Iris pigment epithelial cell (primary cell): ENCODE measurements around the gene H1-8.
A peak's percentile ranks its signal among the peaks of the same experiment; 100 is the strongest.

Source experiments
- DNase-seq: peaks from one replicate; pipeline ENCODE4 v3.0.0-alpha.2; 2011; ENCODE audit warnings: low read depth

H1-8 gene

DNA sequence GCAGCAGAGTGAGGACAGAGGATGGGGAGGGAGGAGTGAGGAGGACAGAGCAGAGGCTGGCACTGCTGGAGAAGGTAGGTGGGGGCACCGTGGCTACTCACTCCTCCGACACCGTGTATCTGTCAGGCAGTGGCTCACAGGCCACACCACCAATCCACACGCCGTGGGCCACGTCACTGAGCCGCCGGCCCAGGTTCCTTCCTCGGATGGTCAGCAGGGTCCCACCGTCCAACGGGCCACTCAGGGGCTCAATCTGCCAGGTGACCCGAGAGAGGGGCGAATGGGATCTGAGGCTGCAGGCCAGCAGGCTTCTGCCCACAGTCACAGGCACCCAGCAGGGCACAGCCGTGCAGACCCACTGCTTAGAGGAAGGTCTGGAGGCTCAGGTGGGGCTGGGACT is 30.5 kb downstream of the H1-8 start:
- DNase-seq = no peak

DNA sequence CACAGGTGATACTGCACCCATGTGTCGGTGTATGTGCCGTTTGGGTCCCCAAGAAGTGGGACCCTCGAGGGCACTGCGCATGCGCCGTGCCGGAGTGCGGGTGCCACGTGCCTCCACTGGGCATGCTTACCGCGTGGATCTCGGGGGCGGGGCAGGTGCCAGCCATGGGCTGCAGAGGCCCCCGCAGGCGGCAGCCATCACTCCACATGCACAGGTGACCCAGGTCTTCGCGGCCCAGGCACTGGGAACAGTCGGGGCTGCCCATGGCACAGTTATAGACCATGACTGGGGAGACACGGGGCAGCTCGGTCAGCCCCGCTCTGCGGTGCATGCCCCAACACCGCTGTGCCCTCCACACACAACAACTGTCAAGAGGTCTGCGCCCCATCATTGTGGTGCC is 31.2 kb downstream of the H1-8 start:
- no peak for DNase-seq

DNA sequence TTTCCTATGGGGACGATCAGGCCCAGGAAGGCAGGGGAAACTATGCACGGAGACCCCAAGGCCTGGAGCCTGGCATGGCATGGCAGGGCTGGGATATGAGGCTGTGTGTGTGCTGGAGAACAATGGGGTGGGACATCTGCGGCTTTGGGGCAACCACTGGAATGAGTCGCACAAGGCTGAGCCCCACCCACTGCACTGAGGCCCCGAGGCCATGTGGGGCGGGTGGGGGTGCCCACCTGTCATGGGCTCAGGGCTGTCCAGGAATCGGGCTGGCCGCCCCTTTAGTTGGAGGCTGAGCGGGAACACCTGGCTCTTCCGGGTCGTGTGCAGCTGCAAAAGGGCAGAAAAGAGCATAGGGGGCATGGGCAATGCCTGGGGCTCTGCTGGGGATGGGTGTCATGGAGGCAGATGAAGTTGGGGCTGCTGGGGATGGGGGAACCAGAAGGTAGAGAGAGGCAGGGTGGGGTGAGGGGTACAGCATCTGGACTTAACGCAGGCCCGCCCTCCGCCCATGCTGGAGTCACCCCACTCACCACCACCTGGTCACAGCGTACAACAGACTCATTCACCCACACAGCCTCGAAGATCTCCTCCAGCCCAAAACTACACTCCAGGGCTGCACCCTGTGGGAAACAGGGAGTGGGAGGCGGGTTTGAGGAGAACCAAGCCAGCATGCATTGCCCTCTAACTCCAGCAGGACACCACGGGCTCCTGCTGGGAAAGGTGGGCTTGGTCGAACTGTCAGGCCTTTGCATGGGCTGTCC is 32.4 kb downstream of the H1-8 start:
- DNase-seq = no peak

DNA sequence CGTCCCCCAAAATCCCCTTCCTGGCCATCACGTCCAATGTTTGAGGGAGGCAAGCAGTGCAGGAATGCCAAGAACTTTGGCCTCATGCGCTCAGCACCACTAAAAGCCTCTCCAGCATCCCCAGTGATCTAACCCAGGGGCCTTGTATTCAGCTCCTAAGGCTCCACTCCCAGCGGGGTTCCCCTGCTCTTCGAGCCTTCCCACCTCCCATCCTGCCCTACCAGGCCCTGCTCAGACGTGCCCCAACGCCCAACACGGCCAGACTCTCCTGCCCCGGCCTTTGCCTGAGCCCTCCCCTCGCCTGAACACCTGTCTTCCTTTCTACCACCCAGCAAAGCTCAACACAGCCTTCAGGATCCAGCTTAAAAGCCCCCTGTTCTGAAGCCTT is 33.0 kb downstream of the H1-8 start:
- no peak for DNase-seq

DNA sequence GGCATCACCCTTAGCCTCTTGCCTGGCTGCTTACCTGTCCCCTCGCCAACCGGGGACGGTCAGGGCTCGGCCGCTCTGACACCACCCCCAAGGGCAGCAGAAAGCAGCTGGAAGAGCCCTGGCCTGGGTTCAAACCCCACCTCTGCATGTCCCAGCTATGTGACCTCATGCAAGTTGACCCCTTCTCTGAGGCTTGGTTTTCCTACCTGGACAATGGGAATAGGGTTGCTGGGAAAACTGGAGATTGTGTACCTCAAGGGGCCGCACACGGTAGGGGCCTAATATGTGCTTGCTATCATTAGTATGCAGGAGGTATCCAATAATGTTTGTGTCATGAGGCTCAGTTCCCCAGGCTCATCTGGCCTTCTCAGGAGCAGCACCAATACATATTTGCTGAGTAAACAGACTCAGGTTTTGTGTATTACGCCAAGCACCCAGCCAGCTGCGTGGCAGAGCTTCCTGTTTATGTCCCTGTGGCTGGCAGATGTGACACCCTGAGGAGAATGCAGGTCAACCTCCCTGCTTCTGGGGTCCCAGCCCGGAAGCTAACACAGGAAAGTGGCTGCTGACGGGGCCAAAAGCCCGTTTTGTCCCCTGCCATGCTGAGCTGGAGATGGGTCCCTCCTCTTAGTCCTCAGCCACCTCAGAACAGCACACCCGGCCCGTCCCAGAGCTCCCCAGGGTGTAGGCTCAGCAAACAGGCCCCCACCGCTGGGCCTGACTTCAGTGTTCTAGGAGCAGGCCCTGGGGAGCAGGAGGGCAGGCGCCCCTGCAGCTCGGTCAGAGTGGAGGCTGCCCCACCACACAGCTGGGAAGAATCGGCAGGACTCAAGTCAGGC is 33.8 kb downstream of the H1-8 start:
- DNase-seq = no peak

DNA sequence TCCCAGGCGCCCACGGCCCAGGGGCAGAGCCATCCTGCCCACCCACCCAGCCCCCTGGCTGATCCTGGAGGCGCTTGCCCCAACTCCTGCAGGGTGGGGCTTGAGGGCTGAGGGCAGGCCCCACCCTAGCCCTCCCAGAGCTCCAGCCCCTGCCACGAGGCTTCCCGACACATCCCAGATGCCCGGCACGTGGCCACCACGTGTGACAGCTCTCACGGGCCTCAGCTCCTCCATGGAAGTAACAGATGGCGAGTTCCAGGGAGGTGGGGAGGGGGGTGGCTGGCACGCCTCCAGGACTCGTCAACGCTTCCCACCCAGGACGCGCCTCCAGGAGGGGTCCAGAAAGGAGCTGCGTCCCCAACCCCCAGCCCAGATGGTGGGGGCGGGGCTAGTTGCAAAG is 34.4 kb downstream of the H1-8 start:
- DNase-seq = no peak

DNA sequence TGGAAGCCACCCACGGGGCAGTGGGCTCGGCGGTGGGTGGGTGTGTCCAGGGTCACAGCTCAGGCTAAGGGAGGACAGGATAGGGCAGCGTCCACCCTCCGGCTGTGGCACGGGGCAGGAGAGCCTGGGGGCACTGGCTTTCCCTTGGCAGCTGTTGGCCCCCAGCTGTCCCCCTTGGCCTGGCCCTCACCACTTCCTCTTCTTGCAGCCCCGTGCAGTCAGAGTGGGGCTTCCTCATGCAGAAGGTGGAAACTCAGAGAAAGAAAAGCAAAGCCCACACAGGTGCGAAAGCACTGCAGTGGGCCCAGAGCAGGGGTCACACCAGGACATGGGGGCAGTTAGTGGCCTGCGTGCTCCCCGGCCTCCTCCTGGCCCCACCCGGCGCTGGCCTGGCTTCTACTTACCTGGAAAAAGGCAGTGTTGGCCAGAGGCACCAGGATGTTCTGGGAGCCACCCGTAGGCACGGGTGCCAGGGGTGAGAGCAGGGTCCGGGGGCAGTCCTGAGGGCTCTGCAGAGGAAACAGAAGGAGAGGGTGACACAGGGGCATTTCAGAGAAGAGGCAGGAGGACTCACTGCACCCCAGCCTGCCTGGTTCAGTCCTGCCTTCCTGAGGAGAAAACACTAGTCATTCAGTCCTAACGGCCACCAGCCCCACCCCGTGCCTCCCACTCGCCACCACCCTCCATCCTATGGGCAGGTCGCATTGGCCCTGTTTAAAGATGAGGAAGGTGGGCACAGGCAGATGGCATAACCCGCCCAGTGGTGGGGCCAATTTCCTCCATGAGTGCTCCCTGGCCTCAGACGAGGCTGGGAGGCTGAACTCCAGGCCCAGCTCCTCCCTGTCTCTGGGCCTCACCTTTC is 35.2 kb downstream of the H1-8 start:
- DNase-seq = no peak

DNA sequence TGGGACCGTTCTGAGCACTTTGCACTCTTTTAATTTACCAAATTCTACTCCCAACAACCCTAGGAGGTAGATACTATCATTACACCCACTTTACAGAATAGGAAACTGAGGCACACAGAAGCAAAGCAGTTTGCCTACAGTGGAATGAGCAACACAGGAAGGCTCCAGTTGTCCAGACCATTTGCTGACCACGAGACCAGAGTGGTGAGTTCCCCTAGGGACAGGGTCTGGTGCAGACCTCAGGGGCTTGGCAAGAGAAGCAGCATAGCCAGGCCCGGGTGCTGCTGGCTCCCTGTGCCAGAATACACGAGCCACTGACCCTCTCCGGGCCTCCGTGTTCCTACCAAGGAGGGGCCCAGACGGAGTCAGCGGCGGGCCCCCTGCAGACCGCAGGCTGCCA is 37.0 kb downstream of the H1-8 start:
- DNase-seq = no peak

DNA sequence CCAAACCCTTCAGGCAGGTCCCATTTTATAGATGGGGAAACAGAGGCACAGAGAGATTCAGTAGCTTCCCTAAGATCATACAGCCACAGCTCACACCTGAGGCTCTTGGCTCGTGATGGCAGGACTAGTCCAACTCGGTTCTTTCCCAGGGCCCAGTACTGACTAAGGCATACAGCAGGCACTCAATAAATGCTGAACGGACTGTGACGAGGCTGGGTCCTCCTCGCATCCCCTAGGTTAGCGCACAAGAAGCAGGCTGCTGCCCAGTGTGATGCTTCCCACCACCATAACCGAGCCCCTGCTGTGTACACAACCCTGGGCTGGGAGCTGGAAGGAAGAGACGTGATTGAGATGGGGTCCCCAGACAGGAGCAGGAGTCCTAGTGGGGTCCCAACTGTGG is 38.6 kb downstream of the H1-8 start:
- no peak for DNase-seq

DNA sequence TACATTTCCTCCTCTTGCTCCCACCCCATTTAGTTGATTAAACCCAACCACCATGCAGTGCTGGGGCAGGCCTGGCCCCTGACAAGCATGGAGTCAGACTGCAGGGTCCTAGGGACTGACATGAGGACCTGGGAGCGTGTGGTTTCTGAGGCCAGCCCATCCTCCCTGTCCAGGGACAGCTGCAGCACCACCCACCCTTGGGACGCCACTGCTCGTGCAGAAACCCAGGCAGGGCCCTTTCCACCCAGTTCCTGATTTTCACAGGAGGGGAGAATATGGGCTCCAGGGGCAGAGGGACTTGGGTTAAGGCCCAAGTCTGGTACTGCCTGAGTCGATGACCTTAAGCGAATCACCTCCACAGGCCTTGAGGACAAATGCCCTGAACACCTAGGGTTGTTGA is 39.8 kb downstream of the H1-8 start:
- no peak for DNase-seq

DNA sequence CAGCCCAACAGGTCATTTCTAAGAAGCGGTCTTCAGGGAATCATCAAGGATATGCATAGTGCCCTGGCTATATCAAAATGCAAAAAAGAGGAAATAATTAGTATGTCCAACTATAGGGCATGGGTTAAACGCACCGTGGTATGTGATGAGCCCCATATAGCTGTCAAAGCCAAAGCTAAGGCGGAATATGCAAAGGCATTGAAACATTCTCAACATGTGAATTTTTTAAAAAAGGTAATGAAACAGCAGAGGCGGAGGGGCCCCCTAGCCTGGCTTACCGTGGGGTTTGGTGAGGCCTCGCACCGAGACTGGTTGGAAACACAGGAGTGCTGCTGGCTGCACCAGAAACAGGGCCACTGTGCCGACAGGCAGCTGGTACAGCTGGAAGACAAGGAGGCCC is 40.3 kb downstream of the H1-8 start:
- no peak for DNase-seq

DNA sequence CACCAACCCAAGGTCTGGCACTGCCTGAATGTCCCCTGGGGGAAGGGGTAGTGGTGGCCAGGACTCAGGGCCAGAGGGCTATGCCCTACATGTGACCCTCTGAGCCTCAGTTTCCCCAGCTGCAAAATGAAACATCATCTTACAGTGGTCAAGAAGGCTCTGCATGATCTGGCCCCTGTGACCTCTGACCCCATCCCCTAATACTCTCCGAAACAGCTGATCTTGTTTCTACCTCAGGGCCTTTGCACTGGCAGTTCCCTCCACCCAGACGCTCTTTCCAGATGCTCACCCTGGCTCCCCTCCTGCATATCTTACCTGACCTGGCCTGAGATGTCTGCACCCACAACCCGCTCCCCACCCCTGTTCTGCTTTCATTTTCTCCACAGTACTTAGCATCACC is 41.7 kb downstream of the H1-8 start:
- DNase-seq = no peak

DNA sequence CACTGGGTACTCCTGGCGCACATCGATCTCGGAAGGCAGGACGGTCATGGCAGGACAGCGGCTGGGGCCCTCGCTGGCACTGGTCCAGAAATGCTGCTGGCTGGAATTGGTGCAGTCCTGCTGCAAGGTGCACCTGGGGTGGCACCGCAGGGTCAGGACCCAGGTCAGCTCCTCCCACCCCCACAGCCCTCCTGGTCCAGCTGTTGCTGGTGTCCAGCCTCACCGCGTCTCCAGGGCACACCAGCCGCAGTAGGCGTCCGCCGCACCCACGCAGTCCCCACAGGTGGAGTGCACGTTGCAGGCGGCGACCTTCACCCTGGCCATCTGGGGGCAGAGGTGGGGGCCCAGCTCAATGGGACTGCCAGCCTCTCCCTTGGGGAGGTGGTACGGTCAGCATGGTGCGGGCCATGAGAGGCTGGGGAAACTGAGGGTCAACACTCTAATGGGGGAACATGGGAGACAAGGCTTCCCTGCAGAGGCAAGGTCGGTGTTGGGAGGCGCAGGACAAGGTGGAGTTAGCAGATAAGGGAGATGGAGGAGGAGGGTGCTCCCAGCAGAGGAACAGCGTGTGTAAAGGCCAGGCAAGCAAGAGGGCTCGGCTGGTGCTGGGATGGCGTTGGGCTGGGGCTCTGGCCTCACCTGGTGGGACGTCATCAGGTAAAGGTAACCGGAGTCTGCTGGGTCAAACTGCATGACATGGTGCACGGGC is 43.1 kb downstream of the H1-8 start:
- no peak for DNase-seq

DNA sequence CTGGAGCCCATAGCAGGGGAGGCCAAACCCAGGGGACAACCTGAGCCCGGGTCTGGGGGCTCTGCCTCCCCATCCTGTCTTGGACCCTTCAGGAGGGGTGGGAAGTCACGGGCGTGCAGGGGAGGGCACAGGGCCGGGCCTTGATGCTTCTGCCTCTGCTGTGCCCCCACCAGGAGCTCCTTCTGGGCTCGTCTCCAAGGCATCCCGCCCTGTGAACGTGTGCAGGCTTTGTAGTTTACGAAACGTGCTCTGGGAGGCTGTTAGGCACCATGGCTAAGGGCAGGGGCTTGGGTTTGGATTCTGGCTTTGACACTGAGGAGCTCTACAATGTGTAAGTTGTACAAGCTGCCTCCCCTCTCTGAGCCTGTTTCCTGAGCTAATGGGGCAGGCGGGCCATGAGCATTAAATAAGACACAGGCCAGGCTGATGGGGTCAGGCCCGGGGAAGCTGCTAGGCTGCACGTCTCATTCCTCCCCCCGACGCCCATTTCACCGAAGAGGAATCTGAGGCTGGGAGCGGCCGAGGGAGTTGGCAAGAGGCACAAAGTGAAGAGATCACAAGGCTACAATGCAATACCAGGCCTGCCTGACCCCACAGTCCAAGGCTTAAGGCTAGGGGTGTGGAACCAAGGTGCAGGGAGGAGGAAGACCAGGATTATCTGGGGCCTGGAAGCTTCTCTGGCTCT is 43.9 kb downstream of the H1-8 start:
- peak; percentile 70 for DNase-seq

DNA sequence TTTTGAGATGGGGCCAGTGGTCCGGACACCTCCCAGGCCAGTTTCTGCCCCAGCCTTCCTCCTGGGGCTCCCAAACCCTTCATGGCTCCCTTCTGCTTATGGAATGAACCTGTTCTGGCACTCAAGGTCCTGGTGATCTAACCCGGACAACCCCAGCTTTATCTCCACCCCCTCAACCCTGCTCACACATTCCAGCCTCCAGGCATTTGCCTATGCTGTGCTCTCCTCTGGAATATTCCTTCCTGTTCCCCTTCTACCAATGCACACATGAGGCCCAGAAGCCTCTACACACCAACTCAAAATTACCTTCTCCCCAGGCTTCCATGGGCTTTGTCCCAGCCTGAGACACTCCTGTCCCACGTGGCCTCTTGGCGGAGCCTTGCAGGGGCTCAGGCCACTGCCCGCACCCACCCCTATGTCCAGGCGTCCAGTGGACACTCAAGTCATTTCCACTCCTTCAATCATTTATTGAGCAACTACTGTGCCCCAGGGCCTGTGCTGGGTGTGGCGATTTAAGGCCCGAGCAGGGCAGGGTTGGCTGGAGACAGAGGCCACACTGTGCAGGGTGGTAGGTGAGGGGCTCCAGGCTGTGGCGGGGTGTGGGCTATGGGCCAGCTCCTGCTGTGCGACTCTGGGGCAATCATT is 44.7 kb downstream of the H1-8 start:
- no peak for DNase-seq

DNA sequence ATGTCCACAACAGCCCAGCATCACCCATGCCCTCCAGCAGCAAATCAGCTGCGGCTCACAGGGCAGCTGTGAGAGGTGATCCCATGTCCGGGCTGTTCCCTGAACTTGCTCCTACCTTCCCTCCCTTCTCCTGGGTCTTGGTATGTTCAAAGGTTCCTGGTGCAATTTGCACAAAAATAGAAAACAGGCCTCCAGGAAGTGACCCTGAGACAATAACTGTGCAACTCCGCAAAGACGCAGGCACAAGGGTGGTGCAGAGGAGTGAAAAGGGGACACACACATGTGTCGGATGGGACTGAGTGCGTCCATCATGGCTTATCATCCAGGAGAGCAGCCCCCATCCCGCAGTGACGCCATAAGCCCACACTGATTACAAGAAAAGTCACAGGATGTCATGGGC is 47.2 kb downstream of the H1-8 start:
- DNase-seq = no peak

DNA sequence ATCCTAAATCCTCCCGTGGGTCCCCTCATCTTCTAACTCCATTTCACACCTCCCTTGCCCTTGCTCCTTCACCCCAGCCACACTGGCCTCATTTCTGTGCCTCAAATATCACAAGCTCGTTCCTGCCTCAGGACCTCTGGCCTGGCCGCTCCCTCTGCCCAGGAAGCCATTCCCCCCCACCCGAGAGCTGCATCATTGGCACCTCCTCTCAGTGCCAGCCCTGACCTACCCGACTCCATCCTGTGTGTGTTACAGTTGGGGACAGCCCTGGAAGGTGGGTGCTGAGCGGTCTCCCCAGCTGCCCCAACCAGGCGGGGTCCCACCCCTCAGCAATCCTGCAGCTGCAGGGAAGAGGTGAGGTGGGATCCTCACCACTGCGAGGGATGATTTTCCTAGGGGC is 49.0 kb downstream of the H1-8 start:
- DNase-seq = no peak

DNA sequence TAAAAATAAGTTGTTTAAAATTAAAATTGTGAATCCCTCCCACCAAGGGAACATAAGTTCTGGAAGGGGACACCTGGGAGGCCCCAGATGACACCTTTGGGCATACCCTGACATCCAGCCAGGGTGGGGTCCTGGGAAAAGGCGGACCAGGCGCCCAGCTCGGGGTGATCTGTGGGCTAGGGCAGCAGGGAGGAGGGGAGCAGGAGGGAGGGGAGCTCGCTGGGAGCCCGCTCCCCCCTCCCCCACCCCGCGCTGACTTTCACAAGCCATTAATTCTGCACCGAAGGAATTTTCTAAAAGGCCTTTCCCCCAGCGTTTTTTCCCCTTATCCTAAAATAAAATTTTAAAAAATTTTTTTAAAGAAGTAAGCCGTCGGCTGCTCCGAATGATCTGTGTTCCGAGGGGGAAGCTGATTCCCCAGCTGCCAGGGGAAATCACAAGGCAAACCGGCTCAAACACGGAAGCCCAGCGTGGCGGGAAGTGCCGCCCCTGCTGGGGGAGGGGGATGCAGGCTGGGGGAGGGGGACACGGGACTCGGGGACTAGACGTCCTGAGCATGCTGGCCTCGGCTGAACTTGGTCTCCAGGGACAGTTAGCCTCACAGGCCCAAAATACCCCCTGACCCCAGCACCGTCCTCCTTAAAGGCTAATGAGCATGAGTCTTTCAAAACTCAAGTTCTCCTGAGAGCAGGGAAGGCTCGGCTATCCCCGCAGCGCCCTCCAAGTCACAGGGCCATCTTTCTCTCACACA is 49.6 kb downstream of the H1-8 start:
- no peak for DNase-seq

DNA sequence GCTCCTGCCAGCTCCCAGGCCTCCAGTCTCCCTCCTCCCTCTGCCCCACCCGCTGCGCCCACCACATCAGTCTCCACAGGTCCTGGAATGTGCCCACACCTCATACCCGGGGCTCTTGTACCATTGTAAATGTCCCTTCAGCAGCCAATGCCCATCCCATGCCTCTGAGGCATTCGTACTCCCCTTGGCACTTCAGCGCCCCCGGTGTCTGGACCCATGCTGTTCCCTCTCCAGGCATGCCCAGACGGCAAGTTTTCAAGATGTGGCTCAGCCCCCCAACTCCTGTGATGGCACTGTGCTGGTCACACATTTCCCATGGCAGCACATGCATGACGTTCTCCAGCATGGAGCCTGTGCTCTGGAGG is 50.2 kb downstream of the H1-8 start:
- no peak for DNase-seq

DNA sequence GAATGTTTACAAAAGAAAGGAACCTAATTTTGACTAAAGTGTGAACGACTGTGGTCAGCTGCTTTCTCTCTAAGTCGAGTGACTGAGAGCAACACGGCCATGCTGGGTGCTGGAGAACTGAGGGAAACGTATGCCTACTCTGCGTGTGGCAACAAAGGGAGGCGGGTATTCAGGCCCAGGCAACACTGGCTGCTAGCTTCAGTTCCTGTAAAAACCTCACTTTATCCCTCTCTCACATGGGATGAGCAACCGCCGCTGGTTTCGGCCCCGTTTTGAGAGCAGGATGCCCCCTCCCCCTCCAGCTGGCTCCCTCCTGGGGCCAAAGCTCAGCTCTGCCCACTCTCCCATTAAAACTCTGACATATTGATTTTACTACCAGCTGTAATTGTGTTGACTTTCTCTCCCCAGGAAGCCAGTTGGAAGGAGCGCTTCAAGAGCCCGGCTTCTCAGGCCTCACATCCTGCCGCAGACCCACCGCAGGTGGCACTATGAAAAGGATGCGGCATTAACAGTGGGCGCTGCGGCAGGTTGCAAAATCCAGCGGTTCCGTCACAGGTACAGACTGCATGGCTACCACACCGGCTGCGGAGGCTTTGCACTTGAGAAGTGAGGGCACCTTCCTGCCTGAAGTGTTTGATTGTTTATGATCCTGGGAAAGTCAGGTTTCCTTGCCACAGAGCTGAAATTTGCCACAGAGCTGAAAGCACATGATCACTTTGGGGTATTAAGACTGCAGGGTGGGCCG is 50.8 kb downstream of the H1-8 start:
- no peak for DNase-seq
